ENCODE data around the gene NLGN4X. TPM values are rescaled to one million over a fixed set of nuclear protein-coding genes. Genes with fewer than 3 reads are reported as not detected.

Gene NLGN4X
- total RNA-seq, 1 donor from 2014 or later, result 11.5 TPM

DNA sequence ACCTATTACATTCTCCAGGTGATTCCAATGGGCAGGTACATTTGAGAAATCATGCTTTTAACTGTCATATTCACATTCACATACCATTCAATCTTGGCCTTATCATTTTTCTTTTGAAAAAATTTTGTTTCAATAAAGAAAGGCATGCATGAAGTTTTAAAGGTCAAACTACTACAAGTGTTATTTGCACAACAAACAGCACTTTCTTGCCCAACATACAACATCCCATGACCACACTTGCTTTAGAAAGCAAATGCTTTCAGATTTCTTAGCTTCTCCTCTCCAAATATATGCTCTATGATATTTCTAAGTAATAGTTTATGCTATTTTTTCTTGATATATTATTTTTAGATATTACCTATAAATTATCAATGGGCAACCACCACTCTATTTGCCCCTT, 58.2 kb downstream of the NLGN4X start:
- no peaks in the 10 kb centered on the region for H3K36me3 Mint-ChIP-seq (ENCODE audit: low read depth, unreplicated experiment)
- no peak overlapping the region for H3K9ac ChIP-seq (ENCODE audit: low read length)
- H3K4me3 Mint-ChIP-seq (ENCODE audit: unreplicated experiment), result no peak overlapping the region
- FAIRE-seq, result no peak
- H3K4me1 ChIP-seq (ENCODE audit: insufficient read depth, low read length), result no peaks in the 10 kb centered on the region
- no peak overlapping the region for H3K4me2 ChIP-seq (ENCODE audit: low read length)
- H3K36me3 ChIP-seq (ENCODE audit: insufficient read depth, low read length), result no peaks in the 10 kb centered on the region
- no peaks in the 10 kb centered on the region for H3K9me3 ChIP-seq (ENCODE audit: insufficient read depth, low read depth, low read length)
- TF ChIP-seq, protein P1, sequence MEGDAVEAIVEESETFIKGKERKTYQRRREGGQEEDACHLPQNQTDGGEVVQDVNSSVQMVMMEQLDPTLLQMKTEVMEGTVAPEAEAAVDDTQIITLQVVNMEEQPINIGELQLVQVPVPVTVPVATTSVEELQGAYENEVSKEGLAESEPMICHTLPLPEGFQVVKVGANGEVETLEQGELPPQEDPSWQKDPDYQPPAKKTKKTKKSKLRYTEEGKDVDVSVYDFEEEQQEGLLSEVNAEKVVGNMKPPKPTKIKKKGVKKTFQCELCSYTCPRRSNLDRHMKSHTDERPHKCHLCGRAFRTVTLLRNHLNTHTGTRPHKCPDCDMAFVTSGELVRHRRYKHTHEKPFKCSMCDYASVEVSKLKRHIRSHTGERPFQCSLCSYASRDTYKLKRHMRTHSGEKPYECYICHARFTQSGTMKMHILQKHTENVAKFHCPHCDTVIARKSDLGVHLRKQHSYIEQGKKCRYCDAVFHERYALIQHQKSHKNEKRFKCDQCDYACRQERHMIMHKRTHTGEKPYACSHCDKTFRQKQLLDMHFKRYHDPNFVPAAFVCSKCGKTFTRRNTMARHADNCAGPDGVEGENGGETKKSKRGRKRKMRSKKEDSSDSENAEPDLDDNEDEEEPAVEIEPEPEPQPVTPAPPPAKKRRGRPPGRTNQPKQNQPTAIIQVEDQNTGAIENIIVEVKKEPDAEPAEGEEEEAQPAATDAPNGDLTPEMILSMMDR (IDR thresholded peaks at IDR 0.05; ENCODE audit: insufficient read depth, low read depth, low read length), result no peak
- TF ChIP-seq EZH2 (IDR thresholded peaks at IDR 0.05; ENCODE audit: insufficient read depth, low read length), result no peak
- no peaks in the 10 kb centered on the region for H3K27me3 Mint-ChIP-seq (ENCODE audit: low read depth, unreplicated experiment)
- H3K27ac Mint-ChIP-seq (ENCODE audit: unreplicated experiment), result no peak overlapping the region
- H3K4me3 ChIP-seq (ENCODE audit: insufficient read depth, low read depth, low read length), result no peak overlapping the region
- H3K27ac ChIP-seq (ENCODE audit: low read depth, low read length), result no peak overlapping the region
- H3K9me3 Mint-ChIP-seq (ENCODE audit: unreplicated experiment), result no peaks in the 10 kb centered on the region
- DNase-seq (ENCODE audit: low read depth), result no peak
- no peak overlapping the region for H2AFZ ChIP-seq (ENCODE audit: low read depth, low read length)
- no peaks in the 10 kb centered on the region for H4K20me1 ChIP-seq (ENCODE audit: insufficient read depth, low read length)
- no peaks in the 10 kb centered on the region for H3K27me3 ChIP-seq (ENCODE audit: insufficient read depth, low read length)
- H3K4me1 Mint-ChIP-seq (ENCODE audit: low read depth, unreplicated experiment), result no peaks in the 10 kb centered on the region
- no peaks in the 10 kb centered on the region for H3K79me2 ChIP-seq (ENCODE audit: insufficient read depth, low read length)

DNA sequence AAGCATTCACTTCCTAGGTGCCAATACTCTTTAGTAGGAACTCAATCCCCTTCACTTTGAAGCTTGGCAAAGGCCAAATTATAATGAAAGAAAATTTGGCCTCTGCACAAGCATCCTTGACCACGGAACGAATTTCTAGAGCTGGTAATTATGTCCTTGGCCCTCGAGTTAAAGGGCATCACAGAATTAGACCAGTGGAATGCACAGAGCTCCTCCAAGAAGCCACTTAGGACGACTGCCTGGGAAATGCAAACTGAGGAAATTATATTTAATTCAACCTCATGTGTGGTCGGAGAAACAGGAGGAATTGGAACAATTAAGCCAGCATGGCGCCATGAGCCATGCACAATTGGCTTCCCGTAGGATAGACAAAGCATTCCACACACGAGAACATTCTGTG, 59.3 kb downstream of the NLGN4X start:
- no peak for FAIRE-seq
- Histone ChIP-seq H3K36me3 (ENCODE audit: insufficient read depth, low read length) (no peaks in the 10 kb centered on the region), H3K9me3 (ENCODE audit: insufficient read depth, low read depth, low read length) (no peaks in the 10 kb centered on the region), H3K27me3 (ENCODE audit: insufficient read depth, low read length) (no peaks in the 10 kb centered on the region), H2AFZ (ENCODE audit: low read depth, low read length) (no peak overlapping the region), H3K4me3 (ENCODE audit: insufficient read depth, low read depth, low read length) (no peak overlapping the region), H3K4me2 (ENCODE audit: low read length) (no peak overlapping the region), H3K4me1 (ENCODE audit: insufficient read depth, low read length) (no peaks in the 10 kb centered on the region), H3K27ac (ENCODE audit: low read depth, low read length) (no peak overlapping the region), H4K20me1 (ENCODE audit: insufficient read depth, low read length) (no peaks in the 10 kb centered on the region), H3K79me2 (ENCODE audit: insufficient read depth, low read length) (no peaks in the 10 kb centered on the region), H3K9ac (ENCODE audit: low read length) (no peak overlapping the region)
- TF ChIP-seq, protein P1 (IDR thresholded peaks at IDR 0.05; ENCODE audit: insufficient read depth, low read depth, low read length), result no peak
- TF ChIP-seq EZH2 (IDR thresholded peaks at IDR 0.05; ENCODE audit: insufficient read depth, low read length), result no peak
- H3K27me3 Mint-ChIP-seq (ENCODE audit: low read depth, unreplicated experiment), result no peaks in the 10 kb centered on the region
- DNase-seq (ENCODE audit: low read depth), result no peak
- no peak overlapping the region for H3K27ac Mint-ChIP-seq (ENCODE audit: unreplicated experiment)
- no peaks in the 10 kb centered on the region for H3K36me3 Mint-ChIP-seq (ENCODE audit: low read depth, unreplicated experiment)
- H3K4me3 Mint-ChIP-seq (ENCODE audit: unreplicated experiment), result no peak overlapping the region
- H3K4me1 Mint-ChIP-seq (ENCODE audit: low read depth, unreplicated experiment), result peaks cover under 1% of the 10 kb centered on the region
- no peaks in the 10 kb centered on the region for H3K9me3 Mint-ChIP-seq (ENCODE audit: unreplicated experiment)

DNA sequence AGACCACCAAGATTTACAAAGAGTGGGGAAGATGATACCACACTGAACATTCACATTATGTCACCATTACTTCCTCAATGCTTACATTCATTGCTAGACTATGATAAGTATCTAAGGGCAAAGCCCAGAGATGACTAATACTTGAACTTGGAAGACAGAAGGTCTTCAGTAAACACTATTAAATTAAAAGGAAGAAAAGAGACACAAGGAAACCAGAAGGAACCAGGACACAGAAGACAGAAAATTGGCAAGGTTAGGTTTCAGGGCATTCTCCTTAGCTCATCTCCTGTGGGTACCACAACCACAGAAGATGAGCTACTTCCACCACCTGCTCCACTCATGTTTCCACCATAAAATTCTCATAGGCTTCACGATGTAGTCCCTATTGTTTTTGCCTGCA, 64.9 kb downstream of the NLGN4X start:
- no peaks in the 10 kb centered on the region for H3K4me1 ChIP-seq (ENCODE audit: insufficient read depth, low read length)
- no peak overlapping the region for H2AFZ ChIP-seq (ENCODE audit: low read depth, low read length)
- no peak overlapping the region for H3K9ac ChIP-seq (ENCODE audit: low read length)
- Mint-ChIP-seq H3K27ac (ENCODE audit: unreplicated experiment) (no peak overlapping the region), H3K4me1 (ENCODE audit: low read depth, unreplicated experiment) (peaks cover 11% of the 10 kb centered on the region), H3K4me3 (ENCODE audit: unreplicated experiment) (no peak overlapping the region), H3K9me3 (ENCODE audit: unreplicated experiment) (no peaks in the 10 kb centered on the region), H3K36me3 (ENCODE audit: low read depth, unreplicated experiment) (no peaks in the 10 kb centered on the region), H3K27me3 (ENCODE audit: low read depth, unreplicated experiment) (no peaks in the 10 kb centered on the region)
- H3K27me3 ChIP-seq (ENCODE audit: insufficient read depth, low read length), result no peaks in the 10 kb centered on the region
- H3K9me3 ChIP-seq (ENCODE audit: insufficient read depth, low read depth, low read length), result no peaks in the 10 kb centered on the region
- H3K79me2 ChIP-seq (ENCODE audit: insufficient read depth, low read length), result no peaks in the 10 kb centered on the region
- FAIRE-seq, result no peak
- H3K36me3 ChIP-seq (ENCODE audit: insufficient read depth, low read length), result no peaks in the 10 kb centered on the region
- H3K27ac ChIP-seq (ENCODE audit: low read depth, low read length), result no peak overlapping the region
- no peak overlapping the region for H3K4me3 ChIP-seq (ENCODE audit: insufficient read depth, low read depth, low read length)
- no peak overlapping the region for H3K4me2 ChIP-seq (ENCODE audit: low read length)
- H4K20me1 ChIP-seq (ENCODE audit: insufficient read depth, low read length), result no peaks in the 10 kb centered on the region
- DNase-seq (ENCODE audit: low read depth), result peak; percentile 35
- no peak for TF ChIP-seq EZH2 (IDR thresholded peaks at IDR 0.05; ENCODE audit: insufficient read depth, low read length)
- TF ChIP-seq, protein P1 (IDR thresholded peaks at IDR 0.05; ENCODE audit: insufficient read depth, low read depth, low read length), result no peak

Measured in astrocyte (in vitro differentiated cells and primary cell).